NCI-H187 treated with DMSO at 0.1 percent for 48 hours (cell line): ENCODE measurements around the gene PCDHGC5.

Experiments used
- DNase-seq: peaks from one replicate; lab custom pipeline; 2025; lab: John Stamatoyannopoulos, UW

Gene PCDHGC5

DNA sequence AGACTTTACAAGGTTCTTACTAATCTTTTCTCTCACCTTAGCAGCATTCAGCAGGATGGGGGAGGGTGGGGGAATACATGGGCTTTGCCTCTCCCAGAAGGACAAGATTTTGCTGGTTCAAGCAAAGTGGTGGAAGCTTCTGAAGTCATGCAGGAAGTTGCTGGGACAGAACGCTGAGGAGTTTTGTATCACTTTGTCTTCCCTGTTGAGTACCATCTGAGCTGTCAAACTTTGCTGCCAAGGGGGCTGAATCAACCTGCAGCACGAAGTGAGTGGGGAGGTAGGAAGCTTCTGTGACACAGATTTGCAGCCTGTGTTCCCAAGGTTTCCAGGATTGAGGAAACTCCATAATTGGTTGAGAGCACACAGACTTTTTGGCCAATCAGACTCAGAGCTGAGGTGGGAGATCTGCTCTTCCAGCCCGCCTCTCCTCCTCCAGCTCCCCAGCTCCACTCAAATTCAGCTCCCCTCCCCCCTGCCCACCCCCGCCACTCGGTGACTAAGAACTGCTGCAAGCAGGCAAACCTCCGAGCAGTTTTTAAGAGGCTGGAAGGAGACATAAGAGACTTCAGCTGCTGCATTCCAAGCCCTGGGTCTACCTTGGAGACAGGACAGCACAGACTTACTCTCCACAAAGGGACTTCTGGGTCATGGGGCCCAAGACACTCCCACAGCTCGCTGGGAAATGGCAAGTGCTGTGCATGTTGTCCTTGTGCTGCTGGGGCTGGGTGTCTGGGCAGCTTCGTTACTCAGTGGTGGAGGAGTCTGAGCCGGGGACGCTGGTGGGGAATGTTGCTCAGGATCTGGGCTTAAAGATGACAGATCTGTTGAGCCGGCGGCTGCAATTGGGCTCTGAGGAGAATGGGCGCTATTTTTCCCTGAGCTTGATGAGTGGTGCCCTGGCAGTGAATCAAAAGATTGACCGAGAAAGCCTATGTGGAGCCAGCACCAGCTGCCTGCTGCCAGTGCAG lies at the start of gene PCDHGC5:
PCDHGC5 (plus strand) TSS at position 491 of the 971 bp plus-strand sequence; CDS start at position 651, 160 bp downstream.
- no peak for DNase-seq

DNA sequence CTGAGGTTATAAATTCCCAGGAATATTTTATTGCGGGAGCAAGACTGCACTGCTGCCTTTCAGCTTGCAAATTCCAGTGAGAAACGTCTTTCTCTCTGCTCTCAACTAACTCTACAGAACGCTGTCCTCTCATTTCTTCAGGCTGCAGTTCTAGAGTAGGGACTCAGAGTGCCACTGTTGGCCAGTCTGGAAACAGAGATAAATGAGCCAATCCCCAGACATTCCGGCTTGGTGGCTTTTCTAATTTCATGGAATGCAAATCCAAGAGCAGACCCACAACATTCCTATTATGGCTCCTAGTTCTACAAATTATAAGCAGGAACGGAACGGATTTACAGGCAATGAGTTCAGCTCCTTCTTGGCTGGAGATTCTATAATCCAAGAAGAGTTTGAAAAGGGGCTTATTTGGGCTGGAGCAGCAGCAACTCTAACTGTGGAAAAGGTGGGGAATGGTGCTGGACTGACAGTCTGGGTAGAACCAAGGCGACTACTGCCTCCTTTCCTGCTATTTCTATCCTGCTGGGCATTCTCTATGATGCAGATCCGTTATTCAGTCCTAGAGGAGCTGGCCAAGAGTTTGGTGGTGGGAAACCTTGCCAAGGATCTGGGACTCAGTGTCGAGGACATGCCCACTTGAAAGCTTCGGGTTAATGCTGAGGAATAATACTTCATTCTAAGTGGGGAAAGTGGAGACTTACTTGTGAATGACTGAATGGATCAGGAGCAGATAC lies 49.3 kb upstream of the PCDHGC5 start:
- no peak for DNase-seq

DNA sequence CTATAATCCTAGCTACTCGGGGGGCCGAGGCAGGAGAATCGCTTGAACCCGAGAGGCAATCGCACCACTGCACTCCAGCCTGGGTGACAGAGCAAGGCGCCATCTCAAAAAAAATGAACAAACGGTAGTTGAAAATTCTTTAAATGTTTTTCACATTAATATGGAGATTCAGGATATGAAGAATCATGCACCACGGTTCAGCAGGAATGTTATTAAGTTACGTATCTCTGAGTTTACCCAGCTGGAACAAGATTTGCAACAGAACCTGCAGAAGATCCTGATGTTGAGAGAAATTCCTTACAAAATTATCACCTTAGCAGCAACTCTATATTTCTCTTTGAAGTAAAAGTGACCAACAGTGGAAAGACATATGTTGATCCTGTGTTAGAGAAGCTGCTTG lies 48.5 kb upstream of the PCDHGC5 start:
- no peak for DNase-seq

DNA sequence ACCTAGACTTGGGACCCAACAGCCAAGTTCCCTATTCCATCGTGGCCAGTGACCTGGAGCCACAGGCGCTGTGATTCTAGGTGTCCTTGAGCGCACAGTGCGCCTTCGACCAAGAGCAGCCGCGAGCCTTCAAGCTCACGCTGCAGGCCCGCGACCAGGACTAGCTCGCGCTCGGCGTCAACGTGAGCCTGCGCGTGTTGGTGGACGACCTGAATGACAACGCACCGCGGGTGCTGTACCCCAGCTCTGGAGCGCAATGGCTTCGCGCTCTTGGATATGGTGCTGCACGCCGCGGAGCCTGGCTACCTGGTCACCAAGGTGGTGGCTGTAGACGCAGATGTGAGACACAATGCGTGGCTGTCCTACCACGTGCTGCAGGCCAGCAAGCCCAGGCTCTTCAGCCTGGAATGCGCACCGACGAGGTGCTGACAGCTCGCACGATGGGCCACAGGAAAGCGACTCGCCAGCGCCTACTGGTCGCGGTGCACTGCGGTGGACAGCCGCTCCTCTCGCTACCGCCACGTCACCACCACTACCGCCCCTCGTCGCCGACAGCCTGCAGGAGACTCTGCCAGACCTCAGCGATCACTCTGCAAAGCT lies 47.2 kb upstream of the PCDHGC5 start:
- no peak for DNase-seq

DNA sequence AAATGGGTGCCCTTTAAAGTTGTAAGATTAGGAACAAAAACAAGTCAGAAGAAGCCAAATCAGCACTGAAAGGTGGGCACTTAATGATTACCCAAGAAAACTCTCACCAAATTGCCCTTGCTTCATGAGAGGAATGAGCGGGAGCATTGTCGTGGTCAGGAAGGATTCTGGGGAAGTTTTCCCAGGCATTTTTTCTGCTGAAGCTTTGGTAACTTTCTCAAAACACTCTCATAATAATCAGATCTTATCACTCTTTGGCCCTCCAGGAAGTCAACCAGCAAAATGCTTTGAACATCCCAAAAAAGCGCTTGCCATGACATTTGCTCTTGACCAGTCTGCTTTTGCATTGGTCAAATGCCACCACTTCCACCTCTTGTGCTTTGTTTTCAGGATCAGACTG lies 23.5 kb upstream of the PCDHGC5 start:
- no peak for DNase-seq

DNA sequence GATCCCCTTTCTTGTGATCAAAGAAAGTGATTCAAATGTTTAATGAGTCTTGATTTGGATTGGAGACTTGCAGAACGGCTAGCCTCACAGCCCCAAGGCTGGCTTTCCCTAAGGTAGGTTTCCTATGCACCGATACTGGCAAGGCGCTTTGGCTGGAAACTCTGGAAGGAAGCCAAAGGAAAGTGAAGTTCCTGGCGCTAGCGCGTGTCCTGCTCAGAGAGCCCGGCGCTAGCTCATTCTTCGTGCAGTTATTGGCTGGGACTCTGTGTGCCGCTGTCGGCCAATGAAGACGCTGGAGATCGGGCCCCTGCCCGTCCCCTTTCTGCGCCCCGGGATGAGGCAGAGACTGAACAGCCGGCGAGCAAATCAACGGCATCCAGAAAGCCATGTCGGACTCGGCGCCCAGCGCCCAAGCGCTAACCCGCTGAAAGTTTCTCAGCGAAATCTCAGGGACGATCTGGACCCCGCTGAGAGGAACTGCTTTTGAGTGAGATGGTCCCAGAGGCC lies 13.2 kb upstream of the PCDHGC5 start, which contains the start of gene PCDHGC3:
PCDHGC3 (plus strand) TSS at position 342 of the 507 bp plus-strand sequence; CDS start at position 493, 151 bp downstream.
- DNase-seq, result no peak

DNA sequence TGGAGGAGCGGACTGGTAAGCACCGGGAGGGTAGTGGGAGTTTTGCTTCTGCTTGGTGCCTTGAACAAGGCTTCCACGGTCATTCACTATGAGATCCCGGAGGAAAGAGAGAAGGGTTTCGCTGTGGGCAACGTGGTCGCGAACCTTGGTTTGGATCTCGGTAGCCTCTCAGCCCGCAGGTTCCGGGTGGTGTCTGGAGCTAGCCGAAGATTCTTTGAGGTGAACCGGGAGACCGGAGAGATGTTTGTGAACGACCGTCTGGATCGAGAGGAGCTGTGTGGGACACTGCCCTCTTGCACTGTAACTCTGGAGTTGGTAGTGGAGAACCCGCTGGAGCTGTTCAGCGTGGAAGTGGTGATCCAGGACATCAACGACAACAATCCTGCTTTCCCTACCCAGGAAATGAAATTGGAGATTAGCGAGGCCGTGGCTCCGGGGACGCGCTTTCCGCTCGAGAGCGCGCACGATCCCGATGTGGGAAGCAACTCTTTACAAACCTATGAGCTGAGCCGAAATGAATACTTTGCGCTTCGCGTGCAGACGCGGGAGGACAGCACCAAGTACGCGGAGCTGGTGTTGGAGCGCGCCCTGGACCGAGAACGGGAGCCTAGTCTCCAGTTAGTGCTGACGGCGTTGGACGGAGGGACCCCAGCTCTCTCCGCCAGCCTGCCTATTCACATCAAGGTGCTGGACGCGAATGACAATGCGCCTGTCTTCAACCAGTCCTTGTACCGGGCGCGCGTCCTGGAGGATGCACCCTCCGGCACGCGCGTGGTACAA lies 12.6 kb upstream of the PCDHGC5 start:
- no peak for DNase-seq

DNA sequence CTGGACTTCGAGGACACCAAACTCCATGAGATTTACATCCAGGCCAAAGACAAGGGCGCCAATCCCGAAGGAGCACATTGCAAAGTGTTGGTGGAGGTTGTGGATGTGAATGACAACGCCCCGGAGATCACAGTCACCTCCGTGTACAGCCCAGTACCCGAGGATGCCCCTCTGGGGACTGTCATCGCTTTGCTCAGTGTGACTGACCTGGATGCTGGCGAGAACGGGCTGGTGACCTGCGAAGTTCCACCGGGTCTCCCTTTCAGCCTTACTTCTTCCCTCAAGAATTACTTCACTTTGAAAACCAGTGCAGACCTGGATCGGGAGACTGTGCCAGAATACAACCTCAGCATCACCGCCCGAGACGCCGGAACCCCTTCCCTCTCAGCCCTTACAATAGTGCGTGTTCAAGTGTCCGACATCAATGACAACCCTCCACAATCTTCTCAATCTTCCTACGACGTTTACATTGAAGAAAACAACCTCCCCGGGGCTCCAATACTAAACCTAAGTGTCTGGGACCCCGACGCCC lies 11.8 kb upstream of the PCDHGC5 start:
- no peak for DNase-seq

DNA sequence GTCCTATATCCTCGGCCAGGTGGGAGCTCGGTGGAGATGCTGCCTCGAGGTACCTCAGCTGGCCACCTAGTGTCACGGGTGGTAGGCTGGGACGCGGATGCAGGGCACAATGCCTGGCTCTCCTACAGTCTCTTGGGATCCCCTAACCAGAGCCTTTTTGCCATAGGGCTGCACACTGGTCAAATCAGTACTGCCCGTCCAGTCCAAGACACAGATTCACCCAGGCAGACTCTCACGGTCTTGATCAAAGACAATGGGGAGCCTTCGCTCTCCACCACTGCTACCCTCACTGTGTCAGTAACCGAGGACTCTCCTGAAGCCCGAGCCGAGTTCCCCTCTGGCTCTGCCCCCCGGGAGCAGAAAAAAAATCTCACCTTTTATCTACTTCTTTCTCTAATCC lies 11.1 kb upstream of the PCDHGC5 start:
- no peak for DNase-seq

DNA sequence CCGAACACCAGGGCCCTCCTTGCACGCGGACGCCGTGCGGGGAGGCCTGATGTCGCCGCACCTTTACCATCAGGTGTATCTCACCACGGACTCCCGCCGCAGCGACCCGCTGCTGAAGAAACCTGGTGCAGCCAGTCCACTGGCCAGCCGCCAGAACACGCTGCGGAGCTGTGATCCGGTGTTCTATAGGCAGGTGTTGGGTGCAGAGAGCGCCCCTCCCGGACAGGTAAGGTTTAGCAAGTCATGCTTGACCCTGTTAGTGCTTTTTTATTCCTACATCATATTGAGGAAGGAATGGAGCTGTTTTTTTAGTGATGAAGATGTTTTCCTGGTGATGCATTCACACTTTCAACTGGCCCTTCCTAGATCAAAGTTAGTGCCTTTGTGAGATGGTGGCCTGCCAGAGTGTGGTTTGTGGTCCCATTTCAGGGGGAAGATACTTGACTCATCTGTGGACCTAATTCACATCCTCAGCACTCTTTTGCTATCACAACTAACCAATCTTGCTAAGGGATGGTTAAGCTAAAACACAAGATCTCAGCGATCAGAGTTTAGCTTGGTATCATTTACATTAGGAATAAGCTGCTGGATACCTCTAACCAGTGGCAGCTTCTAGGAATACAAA lies 10.4 kb upstream of the PCDHGC5 start:
- DNase-seq, result no peak

DNA sequence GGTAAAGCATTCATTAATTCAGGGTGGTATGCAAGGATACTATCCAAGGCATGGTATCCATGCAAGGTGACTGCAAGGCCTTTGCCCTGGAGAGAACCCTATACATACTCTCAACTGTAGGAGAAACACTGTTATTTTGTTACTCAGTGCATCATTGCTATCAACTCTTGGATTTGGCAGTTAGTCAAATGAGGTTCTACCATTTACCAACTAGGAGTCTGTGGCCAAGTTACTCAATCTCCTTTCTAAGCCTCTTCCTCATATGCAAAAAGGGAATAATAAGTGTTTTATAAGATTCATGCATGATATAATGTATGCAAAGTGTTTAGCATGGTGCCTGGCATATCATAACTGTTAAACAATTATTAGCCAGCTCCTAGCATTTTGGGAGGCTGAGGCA lies 9.1 kb upstream of the PCDHGC5 start:
- no peak for DNase-seq

DNA sequence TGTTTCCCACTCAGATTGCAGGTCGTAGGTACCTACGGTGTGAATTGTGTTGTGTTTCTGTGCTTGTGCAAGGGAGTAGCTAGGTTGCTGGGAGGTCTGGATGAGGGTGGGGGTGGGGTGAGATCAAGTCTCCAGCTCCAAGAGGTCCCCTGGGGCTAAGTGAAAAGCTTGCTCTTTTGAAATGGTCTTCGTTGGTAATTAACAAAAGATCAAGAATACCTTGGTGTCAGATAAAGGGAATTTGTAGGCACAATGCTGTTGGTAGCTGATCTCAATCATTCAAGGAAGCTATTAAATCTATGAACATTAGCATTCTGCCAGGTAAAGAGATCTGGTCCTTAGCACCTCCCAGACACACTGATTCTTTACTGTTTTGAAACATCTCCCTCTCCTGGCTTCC lies 5.0 kb upstream of the PCDHGC5 start:
- no peak for DNase-seq

DNA sequence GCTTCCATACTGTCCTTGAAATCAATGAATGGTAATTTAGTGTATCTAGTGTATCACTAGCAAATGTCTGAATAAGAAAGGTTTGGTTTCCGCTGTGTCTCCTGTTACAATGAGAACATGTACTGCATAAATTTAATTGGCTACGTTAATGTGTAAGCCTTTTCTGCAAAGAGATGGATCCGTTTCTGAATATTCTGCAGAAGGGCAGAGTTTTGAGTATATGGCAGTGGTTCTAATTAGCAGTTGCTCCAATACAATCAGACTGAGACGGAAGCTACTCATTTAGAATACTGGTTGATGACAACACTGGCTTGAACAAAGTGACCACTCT lies 4.6 kb upstream of the PCDHGC5 start:
- no peak for DNase-seq

DNA sequence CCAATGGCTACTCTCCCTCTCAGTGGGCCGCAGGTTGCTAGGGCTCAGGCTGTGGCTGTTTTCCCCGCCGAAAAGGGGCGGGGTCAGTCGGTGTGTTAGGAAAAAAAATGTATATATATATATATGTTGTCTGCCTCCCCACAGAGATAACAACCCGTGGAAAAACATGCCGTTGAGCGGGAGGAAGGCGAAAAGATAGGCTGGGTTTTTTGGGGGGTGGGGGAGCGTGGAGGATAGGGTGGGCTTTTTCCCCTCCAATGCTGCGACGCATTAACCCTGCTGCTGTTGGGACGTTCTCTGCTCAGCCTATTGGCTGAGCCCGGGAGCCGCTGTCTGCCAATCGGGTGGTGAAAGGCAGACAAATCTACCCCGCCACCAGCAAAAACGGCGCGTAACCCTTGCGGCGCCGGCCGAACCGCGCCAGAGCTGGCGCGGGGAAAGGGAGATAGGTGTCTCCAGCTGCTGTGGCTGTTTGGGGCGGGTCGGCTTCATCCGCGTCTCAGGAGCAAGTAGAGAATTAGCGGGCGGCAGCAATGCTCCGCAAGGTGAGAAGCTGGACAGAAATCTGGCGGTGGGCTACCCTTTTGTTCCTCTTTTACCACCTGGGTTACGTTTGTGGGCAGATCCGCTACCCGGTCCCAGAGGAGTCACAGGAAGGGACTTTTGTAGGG lies 4.1 kb upstream of the PCDHGC5 start, which contains the start of gene PCDHGC4:
PCDHGC4 (plus strand) TSS at position 390 of the 671 bp plus-strand sequence; CDS start at position 534, 144 bp downstream.
- no peak for DNase-seq

DNA sequence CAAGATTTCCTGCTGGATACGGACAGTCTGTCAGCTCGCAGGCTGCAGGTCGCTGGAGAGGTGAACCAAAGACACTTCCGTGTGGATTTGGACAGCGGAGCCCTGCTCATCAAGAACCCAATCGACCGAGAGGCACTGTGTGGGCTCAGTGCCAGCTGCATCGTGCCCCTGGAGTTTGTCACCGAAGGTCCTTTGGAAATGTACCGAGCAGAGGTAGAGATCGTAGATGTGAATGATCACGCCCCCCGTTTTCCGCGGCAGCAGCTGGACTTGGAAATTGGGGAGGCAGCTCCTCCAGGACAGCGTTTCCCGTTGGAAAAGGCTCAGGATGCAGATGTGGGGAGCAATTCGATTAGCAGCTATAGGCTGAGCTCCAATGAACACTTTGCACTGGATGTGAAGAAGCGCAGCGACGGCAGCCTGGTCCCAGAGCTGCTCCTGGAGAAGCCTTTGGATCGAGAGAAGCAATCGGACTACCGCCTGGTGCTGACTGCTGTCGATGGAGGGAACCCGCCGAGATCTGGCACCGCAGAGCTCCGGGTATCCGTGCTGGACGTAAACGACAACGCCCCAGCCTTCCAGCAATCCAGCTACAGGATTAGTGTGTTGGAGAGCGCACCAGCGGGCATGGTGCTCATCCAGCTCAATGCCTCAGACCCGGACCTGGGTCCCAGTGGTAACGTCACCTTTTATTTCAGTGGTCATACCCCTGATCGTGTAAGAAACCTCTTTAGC lies 3.4 kb upstream of the PCDHGC5 start:
- DNase-seq, result no peak

DNA sequence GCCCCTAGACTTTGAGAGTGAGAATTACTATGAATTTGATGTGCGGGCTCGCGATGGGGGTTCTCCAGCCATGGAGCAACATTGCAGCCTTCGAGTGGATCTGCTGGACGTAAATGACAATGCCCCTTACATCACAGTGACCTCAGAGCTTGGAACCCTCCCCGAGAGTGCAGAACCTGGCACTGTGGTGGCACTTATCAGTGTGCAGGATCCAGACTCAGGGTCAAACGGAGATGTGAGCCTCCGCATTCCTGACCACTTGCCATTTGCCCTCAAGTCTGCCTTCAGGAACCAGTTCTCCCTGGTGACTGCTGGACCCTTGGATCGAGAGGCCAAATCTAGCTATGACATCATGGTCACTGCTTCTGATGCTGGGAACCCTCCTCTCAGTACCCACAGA lies 2.8 kb upstream of the PCDHGC5 start:
- no peak for DNase-seq

DNA sequence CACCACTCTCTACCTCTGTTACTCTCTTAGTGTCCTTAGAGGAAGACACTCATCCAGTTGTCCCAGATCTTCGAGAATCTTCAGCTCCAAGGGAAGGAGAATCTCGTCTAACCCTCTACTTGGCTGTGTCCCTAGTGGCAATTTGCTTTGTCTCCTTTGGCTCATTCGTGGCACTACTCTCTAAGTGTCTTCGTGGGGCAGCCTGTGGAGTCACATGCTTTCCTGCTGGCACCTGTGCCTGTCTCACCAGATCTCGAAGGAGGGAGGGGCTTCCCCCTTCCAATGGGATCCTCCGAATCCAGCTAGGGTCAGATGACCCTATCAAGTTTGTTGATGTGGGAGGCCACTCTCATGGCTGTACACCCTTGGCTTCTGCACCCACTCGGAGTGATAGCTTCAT lies 1.8 kb upstream of the PCDHGC5 start:
- DNase-seq, result no peak

DNA sequence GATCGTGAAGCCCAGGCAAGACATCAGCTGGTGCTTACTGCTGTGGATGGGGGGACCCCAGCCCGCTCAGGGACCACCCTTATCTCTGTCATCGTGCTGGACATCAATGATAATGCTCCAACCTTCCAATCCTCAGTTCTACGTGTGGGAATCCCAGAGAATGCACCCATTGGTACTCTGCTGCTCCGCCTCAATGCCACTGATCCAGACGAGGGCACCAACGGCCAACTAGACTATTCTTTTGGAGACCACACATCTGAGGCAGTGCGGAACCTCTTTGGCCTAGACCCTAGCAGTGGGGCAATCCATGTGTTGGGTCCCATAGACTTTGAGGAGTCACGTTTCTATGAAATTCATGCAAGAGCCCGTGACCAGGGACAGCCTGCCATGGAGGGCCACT lies 960 bp downstream of the PCDHGC5 start:
- no peak for DNase-seq

DNA sequence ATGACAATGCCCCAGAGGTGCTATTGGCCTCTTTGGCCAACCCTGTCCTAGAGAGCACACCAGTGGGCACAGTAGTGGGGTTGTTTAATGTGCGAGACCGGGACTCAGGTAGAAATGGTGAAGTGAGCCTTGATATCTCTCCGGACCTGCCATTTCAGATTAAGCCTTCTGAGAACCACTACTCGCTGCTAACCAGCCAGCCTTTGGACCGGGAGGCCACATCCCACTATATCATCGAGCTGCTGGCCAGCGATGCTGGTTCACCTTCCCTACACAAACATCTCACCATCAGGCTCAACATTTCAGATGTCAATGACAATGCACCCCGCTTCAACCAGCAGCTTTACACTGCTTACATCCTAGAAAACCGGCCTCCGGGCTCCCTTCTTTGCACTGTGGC lies 1.4 kb downstream of the PCDHGC5 start:
- no peak for DNase-seq

DNA sequence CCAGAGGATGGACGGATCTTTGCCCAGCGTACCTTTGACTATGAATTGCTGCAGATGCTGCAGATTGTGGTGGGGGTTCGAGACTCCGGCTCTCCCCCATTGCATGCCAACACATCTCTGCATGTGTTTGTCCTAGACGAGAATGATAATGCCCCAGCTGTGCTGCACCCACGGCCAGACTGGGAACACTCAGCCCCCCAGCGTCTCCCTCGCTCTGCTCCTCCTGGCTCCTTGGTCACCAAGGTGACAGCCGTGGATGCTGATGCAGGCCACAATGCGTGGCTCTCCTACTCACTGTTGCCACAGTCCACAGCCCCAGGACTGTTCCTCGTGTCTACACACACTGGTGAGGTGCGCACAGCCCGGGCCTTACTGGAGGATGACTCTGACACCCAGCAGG lies 1.9 kb downstream of the PCDHGC5 start:
- no peak for DNase-seq
